ENCODE measurements around the gene TBC1D30.

The TBC1D30 gene

GRCh38 chr12:64900540-64900939 lies 76.1 kb downstream of the TBC1D30 start:
- FAIRE-seq (no peak), DNase-seq (ENCODE audit: insufficient read length, low spot score) (no peak)

DNA sequence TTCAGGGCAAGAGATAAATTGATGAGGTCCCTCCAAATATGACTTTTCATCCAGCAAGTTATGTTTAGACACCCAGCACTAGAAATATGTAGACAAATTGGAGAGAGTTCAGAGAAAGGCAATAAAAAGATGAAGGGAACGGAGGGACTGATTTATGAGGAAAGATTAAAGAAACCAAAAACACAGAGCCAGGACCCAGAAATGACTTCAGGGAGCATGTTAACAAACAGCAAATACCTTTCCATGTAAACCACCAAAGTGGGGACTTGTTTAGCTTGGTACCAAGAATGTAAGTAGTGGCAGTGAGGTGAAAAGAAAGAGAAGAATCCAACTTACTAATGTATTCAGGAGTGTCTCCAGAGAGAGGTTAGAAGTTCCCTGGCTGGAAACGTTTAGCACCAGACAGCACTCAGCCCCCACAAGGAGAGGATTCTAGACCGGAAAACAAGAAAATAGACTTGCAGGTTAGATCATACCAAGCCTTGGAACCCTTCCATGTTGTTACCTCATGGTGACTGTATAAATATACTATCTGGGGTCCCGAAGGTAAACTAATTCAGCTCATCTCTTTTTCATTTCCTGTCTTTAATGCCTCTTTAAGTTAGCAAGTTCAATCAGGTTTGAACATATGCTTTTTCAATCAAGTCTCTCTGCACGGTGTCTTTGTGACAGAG lies 79.2 kb downstream of the TBC1D30 start:
- DNase-seq (ENCODE audit: insufficient read length, low spot score) = no peak
- no peak for FAIRE-seq

DNA sequence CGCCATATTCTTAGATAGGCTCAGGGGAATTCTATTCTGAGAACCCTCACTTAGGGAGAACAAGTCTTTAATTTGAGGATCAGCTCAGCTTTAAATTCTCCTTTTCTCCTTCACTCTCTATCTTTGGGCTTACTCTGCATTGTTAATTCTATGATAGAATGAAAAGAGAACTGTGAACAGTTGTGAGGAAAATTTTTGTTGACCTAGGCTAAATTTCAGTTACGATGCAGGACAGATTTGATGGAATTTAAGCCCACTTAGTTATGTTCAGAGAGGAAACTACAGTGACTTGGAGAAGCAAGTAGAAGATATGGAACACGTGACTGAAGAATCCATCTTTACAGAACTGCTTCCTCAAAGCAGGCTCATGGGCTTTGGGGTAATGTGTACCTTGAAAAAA lies 82.7 kb downstream of the TBC1D30 start:
- no peak for DNase-seq (ENCODE audit: insufficient read length, low spot score)
- no peak for FAIRE-seq

GRCh38 chr12:64909124-64909523 lies 84.7 kb downstream of the TBC1D30 start:
- no peak for DNase-seq (ENCODE audit: insufficient read length, low spot score)
- FAIRE-seq = no peak

- DNase-seq (ENCODE audit: insufficient read length, low spot score) (no peak), FAIRE-seq (no peak)
Observed at GRCh38 chr12:64911081-64911480, 86.6 kb downstream of the TBC1D30 start.

DNA sequence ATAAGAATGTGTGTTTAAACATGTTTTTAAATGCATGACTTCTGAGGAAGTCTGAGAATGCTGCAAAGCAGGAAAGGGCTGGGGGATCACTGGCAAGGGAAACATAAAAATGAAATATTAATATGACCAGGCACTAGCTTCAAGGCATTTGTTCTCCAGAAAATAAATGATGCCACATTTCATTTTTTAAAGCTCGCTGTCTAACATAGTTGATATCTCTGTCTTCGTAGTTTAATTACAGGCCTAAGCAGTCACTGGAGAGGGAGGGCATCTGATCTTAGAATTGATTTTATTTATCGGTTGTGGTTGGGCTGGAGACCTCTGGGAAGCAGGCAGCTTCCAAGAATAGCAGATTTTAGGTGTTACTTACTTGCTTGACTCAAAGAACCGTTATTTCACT lies 87.5 kb downstream of the TBC1D30 start:
- DNase-seq (ENCODE audit: insufficient read length, low spot score) (no peak), FAIRE-seq (no peak)

DNA sequence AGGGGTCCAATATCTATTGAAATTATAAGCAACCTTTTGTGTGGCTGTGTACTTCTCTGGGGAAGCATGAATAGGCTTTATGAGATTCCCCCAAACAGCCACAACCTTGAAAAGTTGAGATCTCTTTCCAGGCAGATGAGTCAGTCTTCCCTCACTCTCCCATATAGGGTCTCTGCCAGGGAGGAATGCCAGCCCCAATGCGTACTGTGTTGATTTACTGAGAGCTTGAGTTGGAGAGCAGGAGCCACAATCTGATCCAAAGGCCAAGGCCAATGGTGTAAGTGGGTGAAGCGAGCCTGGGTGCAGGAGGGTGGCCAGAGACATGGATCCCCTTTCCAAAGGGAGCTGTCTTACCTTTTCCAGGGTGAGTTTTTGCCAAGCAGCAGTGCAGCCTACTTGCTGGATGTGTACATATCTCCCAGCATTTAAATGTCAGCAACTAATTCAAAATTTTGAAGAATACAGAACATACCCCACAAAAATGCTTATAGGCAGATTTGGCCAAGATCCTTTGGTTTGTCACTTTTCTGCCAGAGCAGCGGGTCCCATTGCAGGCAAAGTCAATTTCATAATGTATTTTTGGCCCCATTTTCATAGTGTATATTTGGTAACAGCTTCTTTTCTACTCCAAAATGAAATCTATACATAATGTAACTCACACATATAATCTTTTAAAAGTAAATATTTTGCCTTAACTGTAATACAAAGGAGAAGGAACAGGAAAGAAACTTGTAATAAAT lies 88.2 kb downstream of the TBC1D30 start:
- FAIRE-seq (no peak), DNase-seq (ENCODE audit: insufficient read length, low spot score) (no peak)

DNA sequence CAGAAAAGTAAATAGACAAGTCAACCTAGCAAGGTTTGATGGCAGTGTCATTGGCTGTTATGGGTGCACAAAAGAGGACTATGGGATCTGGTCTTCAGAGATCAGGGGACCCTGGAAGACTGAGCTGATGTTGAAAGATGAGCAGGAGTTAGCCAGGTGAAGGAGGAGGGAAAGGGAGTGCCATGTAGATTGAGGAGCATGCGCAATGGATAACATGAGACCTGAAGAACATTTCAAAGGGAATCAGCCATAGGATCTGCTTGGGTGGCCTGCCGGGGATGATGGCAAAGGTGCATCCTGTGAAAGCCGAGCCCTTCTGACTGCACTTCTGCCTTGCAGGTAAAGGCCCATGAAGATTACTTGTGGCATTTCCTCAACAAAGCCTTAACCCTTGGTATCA lies 90.8 kb downstream of the TBC1D30 start:
- no peak for FAIRE-seq
- no peak for DNase-seq (ENCODE audit: insufficient read length, low spot score)

GRCh38 chr12:64916411-64917261 lies 92.2 kb downstream of the TBC1D30 start:
- no peak for DNase-seq (ENCODE audit: insufficient read length, low spot score)
- FAIRE-seq = no peak

DNA sequence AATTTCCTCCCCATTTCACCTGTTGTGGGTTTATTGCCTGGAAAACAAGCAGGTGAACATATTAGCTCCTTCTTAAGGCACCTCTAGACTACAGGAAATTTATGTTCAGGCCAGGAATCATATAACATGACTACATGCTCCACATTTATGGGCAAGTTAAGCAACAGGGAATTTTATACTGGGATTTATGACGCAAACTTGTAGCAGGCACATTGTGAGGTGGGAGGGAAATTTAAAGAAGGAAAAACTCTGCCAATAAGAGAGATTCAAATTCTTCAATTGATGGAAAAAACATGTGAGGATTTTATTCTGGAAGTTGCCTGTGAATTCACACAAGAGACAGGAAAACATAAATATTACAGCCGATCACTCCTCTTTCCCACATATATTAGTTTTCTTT lies 93.9 kb downstream of the TBC1D30 start:
- FAIRE-seq (no peak), DNase-seq (ENCODE audit: insufficient read length, low spot score) (no peak)

DNA sequence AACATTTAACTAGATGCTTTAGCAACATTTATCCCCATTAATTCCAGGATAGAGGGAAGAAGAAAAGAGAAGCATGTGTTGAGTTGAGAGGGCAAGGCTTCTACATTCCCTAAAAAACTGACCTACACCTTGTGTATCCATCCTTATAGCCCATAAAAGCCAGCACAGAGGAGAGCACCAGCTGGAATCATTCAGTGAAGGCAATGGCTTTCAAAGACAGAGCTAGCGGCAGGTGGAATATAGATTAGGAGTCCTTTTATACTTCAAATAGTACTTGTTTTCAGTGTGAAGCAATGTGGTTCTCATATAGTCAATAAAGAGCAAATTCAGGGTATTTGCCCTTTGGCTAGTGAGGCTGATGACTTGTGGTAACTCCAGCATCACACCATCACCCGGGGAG lies 94.4 kb downstream of the TBC1D30 start:
- DNase-seq (ENCODE audit: insufficient read length, low spot score) (no peak), FAIRE-seq (no peak)

DNA sequence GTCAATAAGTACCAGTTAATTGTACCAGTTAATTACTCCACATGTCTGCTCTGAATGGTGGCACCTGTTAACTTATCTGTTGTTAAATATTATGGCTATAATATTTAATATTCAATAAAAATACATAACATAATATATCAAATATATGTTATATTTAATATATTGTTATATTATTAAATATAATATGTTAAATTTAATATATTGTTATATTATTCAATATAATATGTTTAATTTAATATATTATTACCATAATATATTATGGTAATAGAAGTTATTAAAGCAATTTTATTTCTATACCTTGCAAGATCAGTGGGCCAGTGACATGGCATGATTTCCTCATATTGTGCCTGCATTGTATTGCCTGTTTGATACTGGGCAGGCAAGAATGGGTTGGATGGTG lies 98.4 kb downstream of the TBC1D30 start:
- FAIRE-seq (no peak), DNase-seq (ENCODE audit: insufficient read length, low spot score) (no peak)

DNA sequence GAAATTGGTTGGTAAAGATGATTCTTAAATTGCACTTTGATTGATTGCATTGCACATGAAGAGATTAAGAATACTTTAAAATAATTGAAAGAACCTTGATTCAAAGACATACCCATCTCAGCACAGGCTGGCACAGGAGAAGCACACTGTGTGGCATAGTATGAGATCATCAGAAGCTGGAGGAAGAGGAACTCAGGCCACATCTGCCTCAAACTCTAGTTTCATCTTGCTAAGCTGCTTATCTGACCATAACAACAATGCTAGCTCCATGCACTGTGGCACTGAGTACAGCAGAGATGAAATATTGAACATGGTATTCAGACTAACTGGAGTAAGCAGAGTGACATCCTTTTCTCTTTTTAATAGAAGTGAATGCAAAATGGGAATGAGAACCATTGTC lies 99.1 kb downstream of the TBC1D30 start:
- no peak for DNase-seq (ENCODE audit: insufficient read length, low spot score)
- FAIRE-seq = no peak

All from HTR-8/SVneo (cell line).